Measurements from ENCODE around the gene MIDN. TPM values are rescaled to one million over a fixed set of nuclear protein-coding genes. Genes with fewer than 3 reads are reported as not detected.

The MIDN gene
- total and polyA plus RNA-seq, 2 donors (not counting 3 experiments of a cell fraction or from before 2014, with no cell fraction given), result 20.0 to 85.9 TPM

DNA sequence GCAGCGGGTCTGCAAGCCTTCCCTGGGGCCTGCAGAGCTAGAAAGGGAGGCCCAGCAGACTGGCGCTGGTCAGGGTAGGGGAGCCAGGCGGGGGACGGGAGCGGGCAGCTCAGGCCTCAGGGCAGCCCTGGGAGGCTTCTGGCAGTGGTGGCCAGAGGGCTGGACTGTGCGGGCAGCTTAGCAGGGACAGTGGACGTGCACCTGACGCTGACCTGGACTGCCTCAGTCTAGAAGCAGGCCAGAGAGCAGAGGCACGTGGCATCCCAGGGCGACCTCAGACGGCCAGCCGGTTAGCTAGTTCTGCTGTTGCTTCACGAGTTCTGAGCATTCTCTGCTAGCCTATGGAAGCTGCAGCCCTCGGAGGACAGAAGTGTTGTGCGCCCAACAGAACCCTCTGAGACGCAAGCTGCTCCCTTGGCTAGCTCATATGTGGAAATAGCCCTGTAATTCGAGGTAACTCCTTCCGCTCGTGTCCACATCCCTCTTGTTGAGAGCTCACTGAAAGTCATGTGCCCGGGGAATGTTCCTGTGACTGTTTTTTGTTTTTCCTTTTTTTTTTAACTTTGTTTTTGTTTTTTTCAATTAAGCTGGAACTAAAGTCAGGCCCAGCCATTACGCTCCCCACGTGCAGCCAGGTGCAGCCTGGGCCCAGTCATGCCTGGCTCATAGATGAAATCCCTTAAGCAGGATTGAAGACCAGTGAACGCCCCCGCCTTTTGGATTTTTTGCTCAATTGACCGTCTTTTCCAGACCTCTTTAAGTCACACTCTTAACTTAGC, 25.1 kb downstream of the MIDN start:
- Histone ChIP-seq H3K27ac (ENCODE audit: insufficient read depth, low read depth, low read length) (no peak overlapping the region), H3K9me1 (replicated peaks; ENCODE audit: control insufficient read depth, extremely low read depth, insufficient read depth, low read length) (no peaks in the 10 kb centered on the region), H3K27me3 (ENCODE audit: control insufficient read depth in 2 of 2, insufficient read depth in 2 of 2, low read length in 2 of 2) (no peaks in the 10 kb centered on the region), H3K9me3 (replicated peaks; ENCODE audit: control insufficient read depth, insufficient read depth, low read length) (no peaks in the 10 kb centered on the region), H3K36me3 (ENCODE audit: control insufficient read depth in 2 of 2, extremely low read depth in 1 of 2, insufficient read depth in 2 of 2, low read length in 2 of 2) (peaks cover 23 to 34% of the 10 kb centered on the region in 2 experiments), H2AFZ (ENCODE audit: low read depth, low read length) (no peak overlapping the region), H3K4me3 (replicated peaks in 1 of 3; ENCODE audit: insufficient read depth in 1 of 3, low read depth in 1 of 3, low read length in 3 of 3) (no peak overlapping the region), H3K4me1 (ENCODE audit: control insufficient read depth, extremely low read depth, insufficient read depth, low read length) (peaks cover 39% of the 10 kb centered on the region), H4K20me1 (replicated peaks; ENCODE audit: control insufficient read depth, extremely low read depth, insufficient read depth, low read length) (no peaks in the 10 kb centered on the region), H3K4me2 (ENCODE audit: insufficient read depth, low read length) (no peak overlapping the region), H3K9ac (replicated peaks; ENCODE audit: extremely low read depth, insufficient read depth, low read length) (no peak overlapping the region), H3K79me2 (ENCODE audit: control insufficient read depth, insufficient read depth, low read length) (peaks cover 48% of the 10 kb centered on the region)
- no TSS peak for BruUV-seq (replicated peaks)
- ChIA-PET POLR2A (interaction anchor here (0.6 kb wide), 1 partner anchor 21 kb away, joined by 5 read pairs; no protein-coding TSS in a partner anchor), CTCF (interaction anchor here (3.9 kb wide), 1 partner anchor 29 kb away, joined by 42 read pairs; no protein-coding TSS in a partner anchor)
- intact Hi-C loops (cut with micrococcal nuclease), result no loop called here
- TF ChIP-seq POLR2AphosphoS5 (IDR thresholded peaks at IDR 0.05; ENCODE audit: insufficient read depth, low read depth, low read length), result peak; percentile 26
- no peak for TF ChIP-seq MYC (IDR thresholded peaks at IDR 0.05; ENCODE audit: low read depth, low read length)
- peak; percentile 26 for TF ChIP-seq POLR2A (IDR thresholded peaks at IDR 0.05; ENCODE audit: low read depth, low read length)
- DNase-seq (ENCODE audit: low read depth, low spot score) (no peak), FAIRE-seq (no peak)
- dilution Hi-C loops (cut with MboI; ENCODE audit: extremely low pct_ligation_motif_present, low sequenced_read_pairs), result no loop called here

DNA sequence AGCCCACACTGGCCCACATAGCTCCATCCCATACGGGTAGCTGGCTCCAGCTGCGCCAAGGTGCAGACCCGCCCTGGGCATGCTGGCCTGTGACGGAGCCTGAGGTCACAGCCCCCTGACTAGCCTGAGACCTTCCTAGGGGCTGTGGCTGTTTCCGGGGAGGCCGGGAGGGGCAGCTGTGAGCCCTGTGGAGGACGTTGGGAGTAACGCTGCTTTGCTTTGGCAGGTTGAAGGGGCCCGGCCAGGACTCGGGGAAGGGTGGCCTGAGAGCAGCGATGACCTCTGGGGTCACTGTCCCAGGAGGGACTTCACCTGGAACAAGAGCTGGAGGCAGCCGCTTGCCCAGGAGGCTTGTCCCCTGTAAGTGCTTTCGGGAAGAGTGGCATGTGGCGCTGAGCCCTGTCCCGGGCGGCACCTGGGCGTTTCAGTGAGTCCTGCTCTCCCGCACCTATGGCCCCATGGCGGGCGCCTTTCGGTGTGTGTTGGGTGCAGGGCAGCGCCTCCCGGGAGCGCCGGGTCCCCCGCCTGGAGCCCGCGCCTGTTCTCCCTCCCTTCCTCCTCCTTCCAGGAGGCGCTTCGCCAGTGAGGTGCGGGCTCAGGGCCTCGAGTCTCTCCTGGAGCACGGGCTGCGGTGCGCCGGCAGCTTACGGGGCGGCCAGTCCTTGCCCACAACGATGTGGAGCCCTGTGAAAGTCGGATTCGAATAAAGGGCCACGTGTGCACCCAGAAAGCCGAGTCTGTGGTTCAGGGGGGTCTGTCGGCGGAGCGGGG, 25.9 kb downstream of the MIDN start:
- H3K9me1 ChIP-seq (replicated peaks; ENCODE audit: control insufficient read depth, extremely low read depth, insufficient read depth, low read length), result no peaks in the 10 kb centered on the region
- DNase-seq (ENCODE audit: low read depth, low spot score) (no peak), FAIRE-seq (no peak)
- TF ChIP-seq FOS (IDR thresholded peaks at IDR 0.05; ENCODE audit: borderline replicate concordance, insufficient read depth, low read length) (no peak), JUN (IDR thresholded peaks at IDR 0.05; ENCODE audit: borderline replicate concordance, insufficient read depth, insufficient read length, low read depth) (no peak), GATA2 (IDR thresholded peaks at IDR 0.05; ENCODE audit: insufficient read depth, insufficient read length, low read depth, low read length) (no peak), POLR2AphosphoS5 (IDR thresholded peaks at IDR 0.05; ENCODE audit: insufficient read depth, low read depth, low read length) (no peak), MYC (IDR thresholded peaks at IDR 0.05; ENCODE audit: low read depth, low read length) (no peak), MAX (IDR thresholded peaks at IDR 0.05; ENCODE audit: insufficient read depth, insufficient read length) (no peak), EZH2 (IDR thresholded peaks at IDR 0.05; ENCODE audit: borderline replicate concordance, low read depth, low read length, severe bottlenecking) (no peak), POLR2A (IDR thresholded peaks at IDR 0.05; ENCODE audit: low read depth, low read length) (no peak)
- TF ChIP-seq, protein P1, sequence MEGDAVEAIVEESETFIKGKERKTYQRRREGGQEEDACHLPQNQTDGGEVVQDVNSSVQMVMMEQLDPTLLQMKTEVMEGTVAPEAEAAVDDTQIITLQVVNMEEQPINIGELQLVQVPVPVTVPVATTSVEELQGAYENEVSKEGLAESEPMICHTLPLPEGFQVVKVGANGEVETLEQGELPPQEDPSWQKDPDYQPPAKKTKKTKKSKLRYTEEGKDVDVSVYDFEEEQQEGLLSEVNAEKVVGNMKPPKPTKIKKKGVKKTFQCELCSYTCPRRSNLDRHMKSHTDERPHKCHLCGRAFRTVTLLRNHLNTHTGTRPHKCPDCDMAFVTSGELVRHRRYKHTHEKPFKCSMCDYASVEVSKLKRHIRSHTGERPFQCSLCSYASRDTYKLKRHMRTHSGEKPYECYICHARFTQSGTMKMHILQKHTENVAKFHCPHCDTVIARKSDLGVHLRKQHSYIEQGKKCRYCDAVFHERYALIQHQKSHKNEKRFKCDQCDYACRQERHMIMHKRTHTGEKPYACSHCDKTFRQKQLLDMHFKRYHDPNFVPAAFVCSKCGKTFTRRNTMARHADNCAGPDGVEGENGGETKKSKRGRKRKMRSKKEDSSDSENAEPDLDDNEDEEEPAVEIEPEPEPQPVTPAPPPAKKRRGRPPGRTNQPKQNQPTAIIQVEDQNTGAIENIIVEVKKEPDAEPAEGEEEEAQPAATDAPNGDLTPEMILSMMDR (IDR thresholded peaks at IDR 0.05; ENCODE audit: extremely low read depth in 1 of 2, insufficient read depth in 1 of 2, low read depth in 1 of 2, low read length in 2 of 2), result no peak
- no peak overlapping the region for H2AFZ ChIP-seq (ENCODE audit: low read depth, low read length)
- no peaks in the 10 kb centered on the region for H4K20me1 ChIP-seq (replicated peaks; ENCODE audit: control insufficient read depth, extremely low read depth, insufficient read depth, low read length)
- H3K9ac ChIP-seq (replicated peaks; ENCODE audit: extremely low read depth, insufficient read depth, low read length), result peak overlapping the region; percentile 93
- peaks cover 23 to 39% of the 10 kb centered on the region in 2 experiments for H3K36me3 ChIP-seq (ENCODE audit: control insufficient read depth in 2 of 2, extremely low read depth in 1 of 2, insufficient read depth in 2 of 2, low read length in 2 of 2)
- H3K79me2 ChIP-seq (ENCODE audit: control insufficient read depth, insufficient read depth, low read length), result peaks cover 48% of the 10 kb centered on the region
- TSS peak; percentile 14 for BruUV-seq (replicated peaks)
- peak overlapping the region in 2 of 3 experiments; percentile 10 to 78 for H3K4me3 ChIP-seq (replicated peaks in 1 of 3; ENCODE audit: insufficient read depth in 1 of 3, low read depth in 1 of 3, low read length in 3 of 3)
- H3K9me3 ChIP-seq (replicated peaks; ENCODE audit: control insufficient read depth, insufficient read depth, low read length), result no peaks in the 10 kb centered on the region
- ChIA-PET POLR2A (interaction anchor here (0.6 kb wide), 1 partner anchor 22 kb away, joined by 5 read pairs; no protein-coding TSS in a partner anchor), CTCF (interaction anchor here (3.9 kb wide), 1 partner anchor 30 kb away, joined by 42 read pairs; no protein-coding TSS in a partner anchor)
- H3K27me3 ChIP-seq (ENCODE audit: control insufficient read depth in 2 of 2, insufficient read depth in 2 of 2, low read length in 2 of 2), result no peaks in the 10 kb centered on the region
- H3K4me2 ChIP-seq (ENCODE audit: insufficient read depth, low read length), result peak overlapping the region; percentile 40
- intact Hi-C loops (cut with micrococcal nuclease) (no loop called here), dilution Hi-C loops (cut with MboI; ENCODE audit: extremely low pct_ligation_motif_present, low sequenced_read_pairs) (no loop called here)
- peak overlapping the region; percentile 95 for H3K27ac ChIP-seq (ENCODE audit: insufficient read depth, low read depth, low read length)
- peaks cover 37% of the 10 kb centered on the region for H3K4me1 ChIP-seq (ENCODE audit: control insufficient read depth, extremely low read depth, insufficient read depth, low read length)

All from endothelial cell of umbilical vein (primary cell).